ENCODE data around the gene QRICH1. TPM values are rescaled to one million over a fixed set of nuclear protein-coding genes. Genes with fewer than 3 reads are reported as not detected.

The QRICH1 gene
- total and polyA plus RNA-seq, 2 donors (not counting 3 experiments of a cell fraction or from before 2014, with no cell fraction given): 89.7 to 116 TPM

- intact Hi-C loops (cut with micrococcal nuclease): no loop called here
- TSS peak; percentile 0 for BruUV-seq (replicated peaks)
- CTCF ChIA-PET: interaction anchor here (0.5 kb wide), 1 partner anchor 166 kb away, joined by 3 read pairs; no protein-coding TSS in a partner anchor
Measured at GRCh38 chr3:49024449-49024848, 69.4 kb downstream of the QRICH1 start.

More at GRCh38 chr3:49024449-49024848, 69.4 kb downstream of the QRICH1 start:
- H4K20me1 ChIP-seq (replicated peaks; ENCODE audit: control insufficient read depth, extremely low read depth, insufficient read depth, low read length): no peaks in the 10 kb centered on the region
- H3K9me3 ChIP-seq (replicated peaks; ENCODE audit: control insufficient read depth, insufficient read depth, low read length): no peaks in the 10 kb centered on the region
- H2AFZ ChIP-seq (ENCODE audit: low read depth, low read length): no peak overlapping the region
- H3K36me3 ChIP-seq (ENCODE audit: control insufficient read depth in 2 of 2, extremely low read depth in 1 of 2, insufficient read depth in 2 of 2, low read length in 2 of 2): peaks cover 13 to 27% of the 10 kb centered on the region in 2 experiments
- peaks cover 29% of the 10 kb centered on the region for H3K4me1 ChIP-seq (ENCODE audit: control insufficient read depth, extremely low read depth, insufficient read depth, low read length)
- H3K79me2 ChIP-seq (ENCODE audit: control insufficient read depth, insufficient read depth, low read length): peaks cover 56% of the 10 kb centered on the region
- TF ChIP-seq POLR2A (IDR thresholded peaks at IDR 0.05; ENCODE audit: low read depth, low read length) (no peak), EZH2 (IDR thresholded peaks at IDR 0.05; ENCODE audit: borderline replicate concordance, low read depth, low read length, severe bottlenecking) (no peak), FOS (IDR thresholded peaks at IDR 0.05; ENCODE audit: borderline replicate concordance, insufficient read depth, low read length) (no peak), GATA2 (IDR thresholded peaks at IDR 0.05; ENCODE audit: insufficient read depth, insufficient read length, low read depth, low read length) (no peak), JUN (IDR thresholded peaks at IDR 0.05; ENCODE audit: borderline replicate concordance, insufficient read depth, insufficient read length, low read depth) (no peak), MYC (IDR thresholded peaks at IDR 0.05; ENCODE audit: low read depth, low read length) (no peak), POLR2AphosphoS5 (IDR thresholded peaks at IDR 0.05; ENCODE audit: insufficient read depth, low read depth, low read length) (no peak)
- TF ChIP-seq, protein P1, sequence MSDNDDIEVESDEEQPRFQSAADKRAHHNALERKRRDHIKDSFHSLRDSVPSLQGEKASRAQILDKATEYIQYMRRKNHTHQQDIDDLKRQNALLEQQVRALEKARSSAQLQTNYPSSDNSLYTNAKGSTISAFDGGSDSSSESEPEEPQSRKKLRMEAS (IDR thresholded peaks at IDR 0.05; ENCODE audit: insufficient read depth, insufficient read length): no peak
- TF ChIP-seq, protein P2, sequence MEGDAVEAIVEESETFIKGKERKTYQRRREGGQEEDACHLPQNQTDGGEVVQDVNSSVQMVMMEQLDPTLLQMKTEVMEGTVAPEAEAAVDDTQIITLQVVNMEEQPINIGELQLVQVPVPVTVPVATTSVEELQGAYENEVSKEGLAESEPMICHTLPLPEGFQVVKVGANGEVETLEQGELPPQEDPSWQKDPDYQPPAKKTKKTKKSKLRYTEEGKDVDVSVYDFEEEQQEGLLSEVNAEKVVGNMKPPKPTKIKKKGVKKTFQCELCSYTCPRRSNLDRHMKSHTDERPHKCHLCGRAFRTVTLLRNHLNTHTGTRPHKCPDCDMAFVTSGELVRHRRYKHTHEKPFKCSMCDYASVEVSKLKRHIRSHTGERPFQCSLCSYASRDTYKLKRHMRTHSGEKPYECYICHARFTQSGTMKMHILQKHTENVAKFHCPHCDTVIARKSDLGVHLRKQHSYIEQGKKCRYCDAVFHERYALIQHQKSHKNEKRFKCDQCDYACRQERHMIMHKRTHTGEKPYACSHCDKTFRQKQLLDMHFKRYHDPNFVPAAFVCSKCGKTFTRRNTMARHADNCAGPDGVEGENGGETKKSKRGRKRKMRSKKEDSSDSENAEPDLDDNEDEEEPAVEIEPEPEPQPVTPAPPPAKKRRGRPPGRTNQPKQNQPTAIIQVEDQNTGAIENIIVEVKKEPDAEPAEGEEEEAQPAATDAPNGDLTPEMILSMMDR (IDR thresholded peaks at IDR 0.05; ENCODE audit: extremely low read depth in 1 of 2, insufficient read depth in 1 of 2, low read depth in 1 of 2, low read length in 2 of 2): no peak
- no peak overlapping the region for H3K4me2 ChIP-seq (ENCODE audit: insufficient read depth, low read length)
- H3K4me3 ChIP-seq (replicated peaks in 1 of 3; ENCODE audit: insufficient read depth in 1 of 3, low read depth in 1 of 3, low read length in 3 of 3): no peak overlapping the region
- dilution Hi-C loops (cut with MboI; ENCODE audit: extremely low pct_ligation_motif_present, low sequenced_read_pairs): no loop called here
- no peak for FAIRE-seq
- H3K27me3 ChIP-seq (ENCODE audit: control insufficient read depth in 2 of 2, insufficient read depth in 2 of 2, low read length in 2 of 2): no peaks in the 10 kb centered on the region
- H3K9ac ChIP-seq (replicated peaks; ENCODE audit: extremely low read depth, insufficient read depth, low read length): no peak overlapping the region
- H3K27ac ChIP-seq (ENCODE audit: insufficient read depth, low read depth, low read length): no peak overlapping the region
- no peaks in the 10 kb centered on the region for H3K9me1 ChIP-seq (replicated peaks; ENCODE audit: control insufficient read depth, extremely low read depth, insufficient read depth, low read length)
- no peak for DNase-seq (ENCODE audit: low read depth, low spot score)
- POLR2A ChIA-PET: interaction anchor here (2.4 kb wide), 1 partner anchor 17 kb away, joined by 10 read pairs; the partner anchor contains the start of gene WDR6
